HepG2 (cell line): ENCODE results near the gene DDO. TPM values are rescaled to one million over a fixed set of nuclear protein-coding genes. Genes with fewer than 3 reads are reported as not detected.

Experiments used
- ATAC-seq: fragments of 200-7000 bp; cut with Tn5 transposase; 3 replicates; pipeline ENCODE4 v1.9.1; 2020; ENCODE audit warnings: mild to moderate bottlenecking, moderate library complexity
- BruUV-seq: library from RNA; stranded (reverse); fragments of 400-500 nt; replicated peaks from 2 replicates; lab custom pipeline; 2021; lab: Mats Ljungman, UMichigan
- CTCF ChIA-PET: fragments of 300-600 bp; formaldehyde crosslinking; extraction: SDS; loops from one replicate; lab custom pipeline; 2021; ENCODE audit warnings: low total read pairs, inconsistent platforms, low intra/inter-chr PET ratio; lab: Yijun Ruan, JAX
- POLR2A ChIA-PET: fragments of 350-600 bp; sonication (Branson Sonifier 250); formaldehyde crosslinking; loops from one replicate; lab custom pipeline; 2020; ENCODE audit warnings: antibody characterized with exemption, inconsistent platforms; lab: Yijun Ruan, JAX
- DNase-seq: peaks from one replicate; pipeline ENCODE4 v3.0.0-alpha.2; 2015; ENCODE audit warnings: low spot score
- FAIRE-seq: peaks from 3 replicates; lab custom pipeline; 2011; peaks lifted over from hg19 to GRCh38; lab: Jason Lieb, UNC
- H2AFZ ChIP-seq: one replicate; pipeline ENCODE4 v1.6.1; 2011; ENCODE audit warnings: low read length, inconsistent platforms
- H3K27ac ChIP-seq: fragments of 300-600 bp; 3 replicates; pipeline ENCODE4 v1.8.0; 2011; ENCODE audit warnings: mixed run types, mild to moderate bottlenecking, mixed read lengths, low read length, inconsistent platforms; ENCODE audit not compliant: insufficient read depth; ENCODE audit errors: extremely low read length
- H3K27me3 ChIP-seq, 2 experiments: fragments of 200-600 bp in 1 of 2; 2 replicates in 1 of 2; 3 replicates in 1 of 2; pipeline versions ENCODE4 v1.6.0 to v1.8.0; 2011; ENCODE audit warnings: low read length in 2 of 2, mild to moderate bottlenecking in 2 of 2, moderate library complexity in 2 of 2, inconsistent platforms in 1 of 2; ENCODE audit not compliant: insufficient read depth in 2 of 2, control insufficient read depth in 1 of 2
- H3K36me3 ChIP-seq, 2 experiments: fragments of 200-600 bp in 1 of 2; replicated peaks in 1 of 2; 2 replicates in 1 of 2; 3 replicates in 1 of 2; pipeline versions ENCODE4 v1.5.1 to v1.8.0; 2011; ENCODE audit warnings: low read length in 2 of 2, inconsistent platforms in 1 of 2; ENCODE audit not compliant: insufficient read depth in 2 of 2, control insufficient read depth in 1 of 2
- H3K4me1 ChIP-seq: 2 replicates; pipeline ENCODE4 v1.5.1; 2012; ENCODE audit warnings: low read length, inconsistent platforms; ENCODE audit not compliant: insufficient read depth
- H3K4me2 ChIP-seq: 2 replicates; pipeline ENCODE4 v1.6.0; 2011; ENCODE audit warnings: low read depth, low read length, inconsistent platforms
- H3K4me3 ChIP-seq, 3 experiments: fragments of 200-600 bp in 1 of 3; sonication (generic), shearing (Covaris generic) in 1 of 3; replicated peaks in 1 of 3; 2 replicates each; pipeline ENCODE4 v1.5.1; 2011 to 2016; ENCODE audit warnings: low read length in 3 of 3, inconsistent platforms in 2 of 3, low read depth in 2 of 3, mild to moderate bottlenecking in 2 of 3, control low read depth in 1 of 3, mixed read lengths in 1 of 3; ENCODE audit not compliant: insufficient read depth in 1 of 3
- H3K79me2 ChIP-seq: one replicate; pipeline ENCODE4 v1.6.1; 2011; ENCODE audit warnings: low read length, inconsistent platforms; ENCODE audit not compliant: insufficient read depth
- H3K9ac ChIP-seq: 2 replicates; pipeline ENCODE4 v1.6.0; 2011; ENCODE audit warnings: mild to moderate bottlenecking, low read depth, low read length, inconsistent platforms; ENCODE audit not compliant: insufficient read depth
- H3K9me3 ChIP-seq: 2 replicates; pipeline ENCODE4 v1.5.1; 2012; ENCODE audit warnings: mild to moderate bottlenecking, low read length
- H4K20me1 ChIP-seq: 2 replicates; pipeline ENCODE4 v1.6.0; 2011; ENCODE audit warnings: inconsistent platforms, mild to moderate bottlenecking, low read length, moderate library complexity; ENCODE audit not compliant: insufficient read depth
- ARNTL ChIP-seq: sonication (generic); formaldehyde crosslinking; IDR thresholded peaks from 2 replicates; pipeline ENCODE4 v1.4.0; 2020; ENCODE audit warnings: mild to moderate bottlenecking, missing genetic modification reagents
- CREB3 ChIP-seq: sonication (generic); formaldehyde crosslinking; IDR thresholded peaks from 2 replicates; pipeline ENCODE4 v1.5.0; 2020; ENCODE audit warnings: missing genetic modification reagents
- FLYWCH1 ChIP-seq: sonication (generic); formaldehyde crosslinking; IDR thresholded peaks from 2 replicates; pipeline ENCODE4 v1.8.1; 2023; ENCODE audit warnings: mild to moderate bottlenecking, missing genetic modification reagents
- JUN ChIP-seq: sonication (generic); formaldehyde crosslinking; IDR thresholded peaks from 2 replicates; pipeline ENCODE4 v1.4.0; 2020; ENCODE audit warnings: mild to moderate bottlenecking, missing genetic modification reagents
- MLLT10 ChIP-seq: sonication (generic); formaldehyde crosslinking; IDR thresholded peaks from 2 replicates; pipeline ENCODE4 v1.4.0; 2020; ENCODE audit warnings: missing genetic modification reagents
- MXD3 ChIP-seq: IDR thresholded peaks from 2 replicates; pipeline ENCODE4 v1.6.1; 2016; ENCODE audit warnings: mild to moderate bottlenecking, missing biosample characterization, missing genetic modification reagents
- NFE2L2 ChIP-seq: fragments of 150-350 bp; IDR thresholded peaks from 2 replicates; pipeline ENCODE4 v1.6.1; 2014; ENCODE audit warnings: low read length
- ONECUT2 ChIP-seq: sonication (generic); formaldehyde crosslinking; IDR thresholded peaks from 2 replicates; pipeline ENCODE4 v1.4.0; 2020; ENCODE audit warnings: missing genetic modification reagents
- ZBTB26 ChIP-seq: IDR thresholded peaks from 2 replicates; pipeline ENCODE4 v1.6.1; 2016; ENCODE audit warnings: missing compliant biosample characterization, missing genetic modification reagents, borderline replicate concordance
- ZBTB7A ChIP-seq: sonication (generic); formaldehyde crosslinking; IDR thresholded peaks from 2 replicates; pipeline ENCODE4 v1.8.0; 2022; ENCODE audit warnings: mild to moderate bottlenecking, missing genetic modification reagents
- ZC3H4 ChIP-seq: sonication (generic); formaldehyde crosslinking; IDR thresholded peaks from 2 replicates; pipeline ENCODE4 v1.4.0; 2020; ENCODE audit warnings: missing genetic modification reagents, borderline replicate concordance
- ZNF3 ChIP-seq: IDR thresholded peaks from 2 replicates; pipeline ENCODE4 v1.7.0; 2017; ENCODE audit warnings: inconsistent platforms
- ZNF382 ChIP-seq: sonication (generic); formaldehyde crosslinking; IDR thresholded peaks from 2 replicates; pipeline ENCODE4 v1.5.0; 2020; ENCODE audit warnings: missing genetic modification reagents, mild to moderate bottlenecking, borderline replicate concordance
- ZNF720 ChIP-seq: sonication (generic); formaldehyde crosslinking; IDR thresholded peaks from 2 replicates; pipeline ENCODE4 v1.4.0; 2020; ENCODE audit warnings: missing genetic modification reagents
- ZNF891 ChIP-seq: sonication (generic); formaldehyde crosslinking; IDR thresholded peaks from 2 replicates; pipeline ENCODE4 v1.5.0; 2020; ENCODE audit warnings: mild to moderate bottlenecking, missing genetic modification reagents
- WGBS: methylation state at CpG from one replicate; pipeline ENCODE4 v1.1.6; 2017; ENCODE audit warnings: low lambda C conversion rate; 5-methylcytosine and 5-hydroxymethylcytosine counted together
- in situ Hi-C: cut with HindIII; loops from 2 replicates; pipeline ENCODE4 v1.10.0; 2017; ENCODE audit warnings: low pct_unique_long_range_greater_than_20kb; ENCODE audit not compliant: extremely low pct_ligation_motif_present
- intact Hi-C: fragments of 100-400 bp; cut with micrococcal nuclease; formaldehyde crosslinking; loops from one replicate; pipeline ENCODE4 v1.10.0; 2022; ENCODE audit not compliant: unreplicated experiment
- polyA plus RNA-seq, 8 experiments: library from polyadenylated mRNA; depleted of rRNA in 3 of 8; stranded (reverse) in 7 of 8; unstranded in 1 of 8; fragments of >200 nt; fragmentation: Illumina TruSeq in 4 of 8; extraction: Trizol in 4 of 8; gene quantifications; 2 replicates each; pipeline versions ENCODE4 v1.2.1 to v1.2.3, GENCODE V29; 2011 to 2016; ENCODE audit warnings: low read depth in 4 of 8, missing spikeins in 1 of 8, mixed read lengths in 1 of 8; ENCODE audit not compliant: insufficient read depth in 1 of 8
- total RNA-seq, 5 experiments: library from RNA; depleted of rRNA; stranded (reverse); fragments of >200 nt; fragmentation: Illumina TruSeq; extraction: Trizol; gene quantifications; 2 replicates each; pipeline ENCODE4 v1.2.3, GENCODE V29; 2016; ENCODE audit warnings: low read depth in 1 of 5
- TF ChIP-seq, protein P1 (sequence below): sonication (generic); formaldehyde crosslinking; IDR thresholded peaks from 2 replicates; pipeline ENCODE4 v1.4.0; 2020; ENCODE audit warnings: missing genetic modification reagents
- TF ChIP-seq, protein P2 (sequence below): sonication (generic); formaldehyde crosslinking; IDR thresholded peaks from 2 replicates; pipeline ENCODE4 v1.8.1; 2022; ENCODE audit warnings: mild to moderate bottlenecking, missing genetic modification reagents

Gene DDO
- total and polyA plus RNA-seq, 2 of the 13 experiments (the other 11 are each of a cell fraction or from before 2014, with no cell fraction given) = 6.1 to 10.3 TPM

GRCh38 chr6:110395221-110395620 lies 20.2 kb downstream of the DDO start (continued):
- TF ChIP-seq FLYWCH1 (CRISPR knock-in tag) = no peak
- TF ChIP-seq ZBTB26 (CRISPR knock-in tag) = no peak
- no peak for TF ChIP-seq MXD3 (CRISPR knock-in tag)
- TF ChIP-seq ZNF382 (CRISPR knock-in tag) = no peak
- TF ChIP-seq ZNF3 (CRISPR knock-in tag) = no peak

GRCh38 chr6:110394409-110394808 lies 21.0 kb downstream of the DDO start:
- no TSS peak for BruUV-seq
- no peak overlapping the region for H3K4me2 ChIP-seq
- H3K79me2 ChIP-seq = no peaks in the 10 kb centered on the region
- POLR2A ChIA-PET = no interaction called here
- ATAC-seq (no peak), DNase-seq (no peak), FAIRE-seq (no peak)
- in situ Hi-C loops = loop anchor here (10.0 to 25.0 kb wide), 4 partner anchors 220 to 857 kb away; partner anchors contain the start of gene WASF1
- 98% methylated on average over 4 of the region's 4 CpGs for WGBS
- H3K4me3 ChIP-seq = no peak overlapping the region
- no peak overlapping the region for H3K27ac ChIP-seq
- no peaks in the 10 kb centered on the region for H3K9me3 ChIP-seq
- no peaks in the 10 kb centered on the region for H3K36me3 ChIP-seq
- TF ChIP-seq ARNTL (CRISPR knock-in tag) (no peak), ZNF891 (CRISPR knock-in tag) (no peak), CREB3 (CRISPR knock-in tag) (no peak), ZC3H4 (CRISPR knock-in tag) (no peak), MLLT10 (no peak), ZNF720 (CRISPR knock-in tag) (no peak), ZBTB7A (CRISPR knock-in tag) (no peak), ONECUT2 (CRISPR knock-in tag) (no peak), NFE2L2 (no peak), JUN (CRISPR knock-in tag) (no peak)
- TF ChIP-seq, protein P1, sequence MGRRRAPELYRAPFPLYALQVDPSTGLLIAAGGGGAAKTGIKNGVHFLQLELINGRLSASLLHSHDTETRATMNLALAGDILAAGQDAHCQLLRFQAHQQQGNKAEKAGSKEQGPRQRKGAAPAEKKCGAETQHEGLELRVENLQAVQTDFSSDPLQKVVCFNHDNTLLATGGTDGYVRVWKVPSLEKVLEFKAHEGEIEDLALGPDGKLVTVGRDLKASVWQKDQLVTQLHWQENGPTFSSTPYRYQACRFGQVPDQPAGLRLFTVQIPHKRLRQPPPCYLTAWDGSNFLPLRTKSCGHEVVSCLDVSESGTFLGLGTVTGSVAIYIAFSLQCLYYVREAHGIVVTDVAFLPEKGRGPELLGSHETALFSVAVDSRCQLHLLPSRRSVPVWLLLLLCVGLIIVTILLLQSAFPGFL = no peak
- TF ChIP-seq, protein P2, sequence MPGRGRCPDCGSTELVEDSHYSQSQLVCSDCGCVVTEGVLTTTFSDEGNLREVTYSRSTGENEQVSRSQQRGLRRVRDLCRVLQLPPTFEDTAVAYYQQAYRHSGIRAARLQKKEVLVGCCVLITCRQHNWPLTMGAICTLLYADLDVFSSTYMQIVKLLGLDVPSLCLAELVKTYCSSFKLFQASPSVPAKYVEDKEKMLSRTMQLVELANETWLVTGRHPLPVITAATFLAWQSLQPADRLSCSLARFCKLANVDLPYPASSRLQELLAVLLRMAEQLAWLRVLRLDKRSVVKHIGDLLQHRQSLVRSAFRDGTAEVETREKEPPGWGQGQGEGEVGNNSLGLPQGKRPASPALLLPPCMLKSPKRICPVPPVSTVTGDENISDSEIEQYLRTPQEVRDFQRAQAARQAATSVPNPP (CRISPR knock-in tag) = no peak
- TF ChIP-seq, all 625 proteins: peak for 0
- CTCF ChIA-PET = no interaction called here
- no peaks in the 10 kb centered on the region for H4K20me1 ChIP-seq
- H2AFZ ChIP-seq = no peak overlapping the region
- H3K4me1 ChIP-seq = peaks cover 11% of the 10 kb centered on the region
- H3K27me3 ChIP-seq = no peaks in the 10 kb centered on the region
- intact Hi-C loops = no loop called here
- no peak overlapping the region for H3K9ac ChIP-seq
